Measurements from ENCODE around the gene TRDN. TPM values are rescaled to one million over a fixed set of nuclear protein-coding genes. Genes with fewer than 3 reads are reported as not detected.
"Not testable (repeated sequence)": the region's sequence is repeated elsewhere in the genome, so short reads cannot be mapped to it uniquely, and the experiment has no call there.

Gene TRDN
- total RNA-seq, 2 donors from 2014 or later = not detected

DNA sequence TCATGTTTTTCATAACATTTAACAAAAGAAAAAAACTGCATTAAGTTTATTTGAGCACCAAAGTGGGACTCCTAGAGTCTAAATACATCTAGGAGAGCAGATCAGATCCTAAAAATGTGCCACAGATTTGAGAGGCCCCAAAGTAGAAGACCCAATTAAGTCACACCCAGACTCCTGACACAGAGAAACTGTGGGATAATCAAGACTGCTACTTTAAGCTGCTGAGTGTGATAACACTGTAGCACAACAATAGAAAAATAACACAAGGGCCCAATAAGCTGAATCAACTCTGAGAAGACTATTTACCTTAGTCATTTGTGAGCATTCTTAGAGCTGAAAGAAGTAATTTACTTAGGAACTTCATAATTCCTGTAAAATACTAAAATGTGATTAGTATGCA lies 26.0 kb downstream of the TRDN start:
- Mint-ChIP-seq H3K4me3 (no peak overlapping the region), H3K27me3 (no peaks in the 10 kb centered on the region), H3K27ac (no peak overlapping the region), H3K36me3 (no peaks in the 10 kb centered on the region), H3K4me1 (ENCODE audit: low read depth in 2 of 2) (no peaks in the 10 kb centered on the region), H3K9me3 (no peaks in the 10 kb centered on the region)
- no peak for ATAC-seq
- no peak for DNase-seq (ENCODE audit: low spot score)

DNA sequence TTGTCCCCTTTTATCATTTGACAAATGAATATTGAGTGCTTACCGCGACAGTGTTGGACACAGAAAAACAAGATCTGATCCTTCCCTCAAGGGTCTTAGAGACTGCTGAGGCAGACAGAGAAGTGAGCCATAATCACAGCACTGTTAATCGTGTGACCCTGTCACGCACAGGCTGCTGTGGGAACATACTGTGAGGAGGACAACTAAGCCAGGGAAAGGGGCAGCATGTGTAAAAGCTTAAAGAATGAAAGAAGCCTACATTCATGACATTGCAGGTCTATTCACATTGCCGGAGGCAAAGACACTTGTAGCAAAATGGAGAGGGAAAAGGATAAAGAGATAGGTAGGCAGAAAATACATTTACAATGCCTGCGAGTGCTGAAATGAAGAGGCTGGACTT lies 32.7 kb downstream of the TRDN start:
- no peaks in the 10 kb centered on the region for H3K4me1 Mint-ChIP-seq (ENCODE audit: low read depth in 2 of 2)
- H3K27me3 Mint-ChIP-seq = no peaks in the 10 kb centered on the region
- ATAC-seq = no peak
- H3K4me3 Mint-ChIP-seq = no peak overlapping the region
- no peak for DNase-seq (ENCODE audit: low spot score)
- peaks cover 5% of the 10 kb centered on the region for H3K9me3 Mint-ChIP-seq
- no peaks in the 10 kb centered on the region for H3K36me3 Mint-ChIP-seq
- H3K27ac Mint-ChIP-seq = no peak overlapping the region

DNA sequence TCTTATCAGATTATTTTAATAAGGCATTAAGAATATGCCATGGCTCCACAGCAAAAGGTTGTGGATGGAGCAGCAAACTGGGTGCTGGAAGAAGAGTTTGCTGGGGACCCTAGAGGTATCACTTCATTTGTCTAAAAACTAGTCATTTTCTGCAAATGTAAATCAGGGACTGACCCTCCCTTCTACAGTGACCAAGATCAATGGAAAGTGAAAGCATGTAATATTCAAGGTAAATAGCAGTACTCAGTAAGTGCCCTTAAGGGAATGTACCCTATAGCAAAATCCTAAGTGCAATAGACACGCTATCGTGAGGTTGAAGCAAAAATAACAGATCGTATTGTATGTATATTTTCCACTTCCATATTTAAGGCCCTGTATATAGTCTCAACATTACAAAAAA lies 38.7 kb downstream of the TRDN start:
- no peak overlapping the region for H3K4me3 Mint-ChIP-seq

DNA sequence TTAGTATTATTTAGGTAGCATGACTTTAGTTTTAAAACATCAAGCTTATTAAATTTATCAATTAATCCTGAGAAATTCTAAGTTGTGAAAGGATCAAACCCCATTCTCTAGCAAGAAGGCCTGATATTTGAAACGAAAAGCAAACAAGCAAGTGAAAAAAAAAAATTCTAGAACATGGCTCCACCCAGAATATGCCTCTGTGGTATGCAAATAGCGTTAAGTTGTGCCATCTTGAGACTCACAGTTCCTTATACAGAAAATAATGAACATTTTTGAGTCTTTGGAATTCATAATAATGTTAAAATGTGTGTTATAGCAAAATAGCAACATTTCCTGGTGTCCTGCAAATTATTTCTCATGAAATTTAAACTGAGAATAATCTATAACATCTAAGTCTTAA lies 42.0 kb downstream of the TRDN start:
- H3K36me3 Mint-ChIP-seq = no peaks in the 10 kb centered on the region
- no peak overlapping the region for H3K27ac Mint-ChIP-seq
- peaks cover 3% of the 10 kb centered on the region for H3K9me3 Mint-ChIP-seq

More for the DNA sequence above, 38.7 kb downstream of the TRDN start:
- ATAC-seq = no peak
- no peaks in the 10 kb centered on the region for H3K4me1 Mint-ChIP-seq (ENCODE audit: low read depth in 2 of 2)
- H3K36me3 Mint-ChIP-seq = no peaks in the 10 kb centered on the region
- H3K27me3 Mint-ChIP-seq = no peaks in the 10 kb centered on the region
- no peak for DNase-seq (ENCODE audit: low spot score)
- peaks cover 3% of the 10 kb centered on the region for H3K9me3 Mint-ChIP-seq
- no peak overlapping the region for H3K27ac Mint-ChIP-seq

DNA sequence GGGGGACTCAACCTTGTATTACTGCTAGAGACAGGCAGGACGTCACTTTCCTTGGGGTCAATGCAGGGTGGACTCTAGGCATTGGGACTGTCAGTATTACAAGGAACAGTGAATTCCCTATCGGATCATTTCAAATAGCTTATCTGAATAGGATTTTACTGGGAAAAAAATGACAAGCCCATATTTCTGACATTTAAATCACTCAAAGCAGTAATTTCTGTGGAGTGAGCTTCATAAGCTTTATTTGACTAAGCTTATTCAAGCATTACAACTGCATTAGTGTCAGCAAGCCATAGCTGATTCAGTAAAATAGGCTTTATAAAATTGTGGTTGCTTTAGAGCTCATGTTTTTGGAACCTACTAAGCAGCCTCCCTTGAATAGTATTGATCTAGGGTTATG lies 44.3 kb downstream of the TRDN start:
- Mint-ChIP-seq H3K4me1 (ENCODE audit: low read depth in 2 of 2) (no peaks in the 10 kb centered on the region), H3K27me3 (no peaks in the 10 kb centered on the region), H3K36me3 (no peaks in the 10 kb centered on the region), H3K27ac (no peak overlapping the region), H3K9me3 (peaks cover 3% of the 10 kb centered on the region), H3K4me3 (no peak overlapping the region)
- DNase-seq (ENCODE audit: low spot score) (no peak), ATAC-seq (no peak)

More for the DNA sequence above, 42.0 kb downstream of the TRDN start:
- no peak overlapping the region for H3K4me3 Mint-ChIP-seq
- no peaks in the 10 kb centered on the region for H3K4me1 Mint-ChIP-seq (ENCODE audit: low read depth in 2 of 2)
- H3K27me3 Mint-ChIP-seq = no peaks in the 10 kb centered on the region
- DNase-seq (ENCODE audit: low spot score) (no peak), ATAC-seq (no peak)

DNA sequence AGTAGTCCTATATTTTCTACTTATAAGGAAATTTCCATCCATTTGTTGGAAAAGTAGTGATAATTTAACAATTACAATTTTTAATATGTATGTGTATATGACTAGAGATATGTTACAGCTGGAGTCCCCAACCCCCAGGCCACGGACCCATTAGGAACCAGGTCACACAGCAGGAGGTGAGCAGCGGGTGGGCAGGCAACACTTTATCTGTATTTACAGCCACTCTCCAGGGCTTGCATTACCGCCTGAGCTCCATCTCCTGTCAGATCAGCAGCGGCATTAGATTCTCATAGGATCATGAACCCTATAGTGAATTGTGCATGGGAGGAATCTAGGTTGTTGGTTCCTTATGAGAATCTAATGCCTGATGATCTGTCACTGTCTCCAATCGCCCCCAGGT lies 46.8 kb downstream of the TRDN start:
- Mint-ChIP-seq H3K36me3 (no peaks in the 10 kb centered on the region), H3K27me3 (no peaks in the 10 kb centered on the region), H3K4me3 (no peak overlapping the region), H3K27ac (no peak overlapping the region), H3K9me3 (peaks cover 9% of the 10 kb centered on the region), H3K4me1 (ENCODE audit: low read depth in 2 of 2) (no peaks in the 10 kb centered on the region)
- ATAC-seq (no peak), DNase-seq (ENCODE audit: low spot score) (no peak)

DNA sequence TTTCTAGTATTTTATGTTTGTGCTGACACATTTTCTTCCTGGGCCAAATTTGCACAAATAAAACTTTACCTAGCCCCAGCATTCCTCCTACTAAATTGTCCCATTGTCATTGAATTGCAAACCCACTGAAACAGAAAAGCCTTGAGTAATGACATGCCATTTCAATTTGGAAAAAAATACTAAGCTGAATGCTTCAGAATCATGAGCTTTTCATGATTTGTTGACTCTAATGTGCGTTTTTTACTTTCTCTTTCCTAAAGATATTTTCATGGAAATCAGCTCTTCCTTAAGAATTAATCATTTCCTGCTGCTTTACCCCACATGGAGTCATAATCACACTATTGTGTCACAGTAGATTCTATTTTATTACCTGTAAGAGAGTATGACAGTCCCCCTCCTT lies 47.4 kb downstream of the TRDN start:
- Mint-ChIP-seq H3K27me3 (no peaks in the 10 kb centered on the region), H3K4me1 (ENCODE audit: low read depth in 2 of 2) (no peaks in the 10 kb centered on the region), H3K4me3 (no peak overlapping the region), H3K36me3 (no peaks in the 10 kb centered on the region), H3K27ac (no peak overlapping the region), H3K9me3 (peaks cover 14% of the 10 kb centered on the region)
- no peak for ATAC-seq
- no peak for DNase-seq (ENCODE audit: low spot score)

DNA sequence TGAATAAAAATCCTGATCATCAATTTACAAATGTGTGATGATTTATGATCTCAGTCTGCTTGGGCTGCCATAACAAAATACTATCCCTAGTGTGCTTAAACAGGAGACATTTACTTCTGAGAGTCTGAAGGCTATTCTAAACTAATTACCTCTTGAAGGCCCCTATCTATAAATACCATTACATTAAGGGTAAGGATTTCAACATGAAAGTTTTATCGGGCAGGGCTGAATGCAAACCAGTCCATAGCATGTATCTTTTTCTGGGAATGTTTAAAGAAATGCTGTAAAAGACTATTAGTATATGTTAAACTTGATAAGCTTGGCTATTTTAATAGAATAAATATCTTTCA lies 48.2 kb downstream of the TRDN start:
- Mint-ChIP-seq H3K36me3 (no peaks in the 10 kb centered on the region), H3K4me1 (ENCODE audit: low read depth in 2 of 2) (no peaks in the 10 kb centered on the region), H3K27ac (no peak overlapping the region), H3K27me3 (no peaks in the 10 kb centered on the region), H3K9me3 (peaks cover 20% of the 10 kb centered on the region), H3K4me3 (no peak overlapping the region)
- ATAC-seq (no peak), DNase-seq (ENCODE audit: low spot score) (no peak)

DNA sequence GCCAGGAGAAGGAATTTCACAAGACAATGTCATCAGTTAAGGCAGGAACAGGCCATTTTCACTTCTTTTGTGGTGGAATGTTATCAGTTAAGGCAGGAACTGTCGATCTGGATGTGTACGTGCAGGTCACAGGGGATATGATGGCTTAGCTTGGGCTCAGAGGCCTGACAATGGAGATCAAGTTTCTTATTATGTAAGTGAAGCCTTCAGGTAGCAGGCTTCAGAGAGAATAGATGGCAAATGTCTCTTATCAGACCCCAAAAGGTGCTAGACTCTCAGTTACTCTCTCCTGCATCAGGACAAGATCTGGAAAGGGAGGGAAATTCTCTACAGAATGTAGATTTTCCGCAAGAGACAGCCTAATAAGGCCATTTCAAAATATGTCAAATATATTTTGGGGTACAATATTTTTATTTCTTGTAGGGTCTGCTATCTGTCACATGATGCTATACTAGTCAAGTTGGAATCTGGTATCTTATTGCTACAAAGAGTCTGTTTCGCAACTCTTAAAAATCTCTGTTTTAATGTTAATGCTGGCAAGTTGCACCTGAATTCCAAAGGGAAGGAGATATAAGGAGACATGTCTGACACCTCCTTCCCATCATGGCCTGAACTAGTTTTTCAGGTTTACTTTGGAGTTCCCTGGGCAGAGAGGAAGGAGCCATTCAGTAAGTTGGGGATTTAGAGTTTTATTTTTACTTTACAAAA lies 48.8 kb downstream of the TRDN start:
- Mint-ChIP-seq H3K36me3 (no peaks in the 10 kb centered on the region), H3K27ac (no peak overlapping the region), H3K27me3 (no peaks in the 10 kb centered on the region), H3K9me3 (peaks cover 21% of the 10 kb centered on the region), H3K4me3 (no peak overlapping the region), H3K4me1 (ENCODE audit: low read depth in 2 of 2) (no peaks in the 10 kb centered on the region)
- no peak for ATAC-seq
- DNase-seq (ENCODE audit: low spot score) = no peak

DNA sequence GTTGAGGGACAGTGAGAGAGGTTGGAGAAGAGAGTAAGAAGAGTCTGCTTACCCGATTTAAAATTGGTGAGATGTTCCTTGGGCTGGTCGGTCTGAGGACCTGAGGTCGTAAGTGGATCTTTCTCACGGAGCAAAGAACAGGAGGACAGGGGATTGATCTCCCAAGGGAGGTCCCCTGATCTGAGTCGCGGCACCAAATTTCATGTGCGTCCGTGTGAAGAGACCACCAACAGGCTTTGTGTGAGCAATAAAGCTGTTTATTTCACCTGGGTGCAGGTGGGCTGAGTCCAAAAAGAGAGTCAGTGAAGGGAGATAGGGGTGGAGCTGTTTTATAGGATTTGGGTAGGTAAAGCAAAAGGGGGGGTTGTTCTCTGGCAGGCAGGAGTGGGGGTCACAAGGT lies 49.3 kb downstream of the TRDN start:
- not testable (repeated sequence) for H3K36me3 Mint-ChIP-seq, ATAC-seq, H3K4me3 Mint-ChIP-seq

DNA sequence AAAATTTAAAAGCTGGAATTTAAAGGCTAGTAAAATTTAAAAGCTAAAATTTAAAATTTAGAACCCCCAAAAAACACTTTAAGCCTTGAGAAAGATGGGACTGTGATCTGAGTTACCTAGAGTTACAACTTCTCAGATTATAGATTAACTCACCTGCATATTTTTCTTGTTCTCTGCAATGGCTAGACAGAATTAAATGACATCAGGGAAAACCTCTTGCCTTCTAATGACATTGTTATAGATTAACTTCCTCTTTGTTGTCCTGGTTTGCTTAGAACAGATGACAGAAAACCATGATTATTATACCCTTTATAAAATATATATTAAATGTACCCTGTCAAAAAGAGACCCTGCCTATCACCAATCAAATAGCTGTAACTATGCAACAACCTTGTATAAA lies 56.4 kb downstream of the TRDN start:
- no peaks in the 10 kb centered on the region for H3K27me3 Mint-ChIP-seq
- no peak overlapping the region for H3K4me3 Mint-ChIP-seq
- DNase-seq (ENCODE audit: low spot score) = no peak
- H3K4me1 Mint-ChIP-seq (ENCODE audit: low read depth in 2 of 2) = no peaks in the 10 kb centered on the region
- peaks cover 27% of the 10 kb centered on the region for H3K9me3 Mint-ChIP-seq
- peaks cover 6% of the 10 kb centered on the region for H3K36me3 Mint-ChIP-seq
- no peak overlapping the region for H3K27ac Mint-ChIP-seq
- ATAC-seq = no peak

More for the DNA sequence above, 49.3 kb downstream of the TRDN start:
- not testable (repeated sequence) for DNase-seq (ENCODE audit: low spot score); H3K27ac Mint-ChIP-seq; H3K4me1 Mint-ChIP-seq (ENCODE audit: low read depth in 2 of 2); H3K27me3 Mint-ChIP-seq
- H3K9me3 Mint-ChIP-seq = peaks cover 24% of the 10 kb centered on the region

DNA sequence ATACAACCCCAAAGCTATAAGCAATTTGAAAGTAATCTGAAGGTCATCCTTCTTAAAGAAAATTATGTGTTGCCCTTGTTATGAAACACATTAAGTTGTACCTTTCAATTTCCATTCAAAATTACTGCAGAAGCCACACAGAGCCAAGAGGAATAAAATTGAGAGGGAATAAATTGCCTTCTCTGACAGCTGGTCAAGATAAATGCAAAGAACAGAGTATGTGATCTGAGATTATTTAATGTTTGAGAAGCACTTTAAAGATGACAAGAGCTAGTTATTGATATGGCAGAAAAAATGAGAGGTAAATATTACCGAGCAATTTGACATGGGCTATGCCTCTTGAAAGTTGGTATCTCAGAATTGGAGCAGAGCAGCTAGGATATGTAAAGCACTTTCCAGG lies 61.6 kb downstream of the TRDN start:
- Mint-ChIP-seq H3K36me3 (no peaks in the 10 kb centered on the region), H3K27ac (no peak overlapping the region), H3K27me3 (no peaks in the 10 kb centered on the region), H3K9me3 (peaks cover 3% of the 10 kb centered on the region), H3K4me1 (ENCODE audit: low read depth in 2 of 2) (no peaks in the 10 kb centered on the region), H3K4me3 (no peak overlapping the region)
- DNase-seq (ENCODE audit: low spot score) (no peak), ATAC-seq (no peak)

DNA sequence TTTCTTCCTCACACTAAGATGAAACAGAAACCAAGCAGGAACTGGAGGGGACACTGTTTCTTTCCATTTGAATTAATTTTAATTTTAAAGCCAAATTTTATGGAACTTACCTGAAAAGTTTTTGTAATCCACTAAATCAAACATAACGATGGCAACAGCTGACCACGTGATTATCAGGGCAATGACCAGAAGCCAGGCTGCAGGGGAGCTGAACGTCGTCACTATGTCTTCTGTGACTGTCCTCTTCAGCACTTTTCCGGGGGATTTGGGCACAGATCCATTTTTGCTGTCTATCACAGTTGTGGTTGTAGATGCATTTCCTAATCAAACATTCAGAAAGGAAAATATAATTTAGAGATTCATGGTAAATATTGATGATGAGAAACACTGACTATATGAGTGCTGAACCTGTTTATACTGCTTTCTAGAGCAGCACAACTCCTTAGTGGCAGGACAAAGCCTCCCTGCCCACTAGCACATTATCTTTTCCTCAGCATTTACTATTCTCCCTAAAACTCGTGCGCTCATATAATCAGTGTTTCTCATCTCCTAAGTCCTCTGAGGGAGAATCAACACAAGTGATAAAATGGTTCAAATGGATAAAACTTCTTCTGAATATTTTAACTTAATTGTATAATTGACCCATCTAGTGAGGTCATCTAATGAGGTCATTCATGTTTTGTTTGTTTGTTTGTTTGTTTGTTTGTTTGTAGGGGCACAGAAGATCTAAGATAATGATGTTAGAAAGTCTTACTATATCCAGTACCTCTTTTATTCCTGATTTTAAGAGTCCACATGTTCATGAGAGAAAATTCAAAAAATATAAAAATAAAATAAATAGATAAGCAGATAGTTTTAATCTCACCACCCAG lies 65.7 kb downstream of the TRDN start:
- DNase-seq (ENCODE audit: low spot score) (no peak), ATAC-seq (no peak)
- H3K9me3 Mint-ChIP-seq = peaks cover 3% of the 10 kb centered on the region
- H3K4me3 Mint-ChIP-seq = no peak overlapping the region
- H3K36me3 Mint-ChIP-seq = no peaks in the 10 kb centered on the region
- H3K4me1 Mint-ChIP-seq (ENCODE audit: low read depth in 2 of 2) = no peaks in the 10 kb centered on the region
- no peak overlapping the region for H3K27ac Mint-ChIP-seq
- H3K27me3 Mint-ChIP-seq = no peaks in the 10 kb centered on the region

DNA sequence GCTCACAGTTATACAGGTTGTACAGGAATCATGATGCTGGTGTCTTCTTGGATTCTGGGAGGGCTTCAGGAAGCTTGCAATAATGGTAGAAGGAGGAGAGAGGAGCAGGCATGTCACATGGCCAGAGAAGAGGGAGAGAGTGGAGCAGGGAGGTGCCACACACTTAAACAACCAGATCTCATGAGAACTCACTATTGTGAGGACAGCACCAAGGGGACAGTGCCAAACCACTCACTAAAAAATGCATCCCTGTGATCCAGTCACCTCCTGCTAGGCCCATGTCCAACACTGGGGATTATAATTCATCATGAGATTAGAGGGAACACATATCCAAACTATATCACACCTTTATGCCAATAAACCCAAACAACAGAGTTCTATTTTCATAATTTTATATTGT lies 67.2 kb downstream of the TRDN start:
- DNase-seq (ENCODE audit: low spot score) (no peak), ATAC-seq (no peak)
- H3K27me3 Mint-ChIP-seq = no peaks in the 10 kb centered on the region
- no peaks in the 10 kb centered on the region for H3K36me3 Mint-ChIP-seq
- peaks cover 3% of the 10 kb centered on the region for H3K9me3 Mint-ChIP-seq
- no peaks in the 10 kb centered on the region for H3K4me1 Mint-ChIP-seq (ENCODE audit: low read depth in 2 of 2)
- H3K4me3 Mint-ChIP-seq = no peak overlapping the region
- no peak overlapping the region for H3K27ac Mint-ChIP-seq

Measured in natural killer cell treated with Interleukin-12 subunit alpha and Interleukin-12 subunit beta and Interleukin-15 and Interleukin-18, amount 100 ng/mL, for 72 hours (primary cell).